Neural progenitor cell (in vitro differentiated cells): ENCODE data around the gene TMEM179. TPM values are rescaled to one million over a fixed set of nuclear protein-coding genes. Genes with fewer than 3 reads are reported as not detected.

Source experiments
- DNase-seq: peaks from one replicate; pipeline ENCODE4 v3.0.0-alpha.2; 2016; ENCODE audit warnings: low spot score
- H2AFZ ChIP-seq: fragments of 200-600 bp; sonication (generic); replicated peaks from 2 replicates; pipeline ENCODE4 v1.6.1; 2016; ENCODE audit warnings: antibody characterized with exemption
- H3F3A ChIP-seq: fragments of 200-600 bp; sonication (generic); 2 replicates; pipeline ENCODE4 v1.6.1; 2016; ENCODE audit warnings: antibody characterized with exemption, low read depth
- H3K27ac ChIP-seq: fragments of 200-600 bp; sonication (generic); 2 replicates; pipeline ENCODE4 v1.5.1; 2016; ENCODE audit warnings: mild to moderate bottlenecking
- H3K27me3 ChIP-seq: fragments of 200-600 bp; sonication (generic); 2 replicates; pipeline ENCODE4 v1.6.1; 2016; ENCODE audit warnings: mild to moderate bottlenecking, moderate library complexity
- H3K36me3 ChIP-seq: fragments of 200-600 bp; sonication (generic); 2 replicates; pipeline ENCODE4 v1.5.1; 2016
- H3K4me1 ChIP-seq: fragments of 200-600 bp; sonication (generic); 2 replicates; pipeline ENCODE4 v1.6.1; 2016; ENCODE audit warnings: mixed run types
- H3K4me2 ChIP-seq: fragments of 200-600 bp; sonication (generic); 2 replicates; pipeline ENCODE4 v1.6.1; 2016
- H3K4me3 ChIP-seq: fragments of 200-600 bp; sonication (generic); 2 replicates; pipeline ENCODE4 v1.5.1; 2016
- H3K79me2 ChIP-seq: fragments of 200-600 bp; sonication (generic); 2 replicates; pipeline ENCODE4 v1.6.1; 2016; ENCODE audit warnings: low read depth
- H3K9ac ChIP-seq: fragments of 200-600 bp; sonication (generic); 2 replicates; pipeline ENCODE4 v1.6.1; 2016
- H3K9me3 ChIP-seq: fragments of 200-600 bp; sonication (generic); 2 replicates; pipeline ENCODE4 v1.5.1; 2016; ENCODE audit warnings: low read depth
- H4K20me1 ChIP-seq: fragments of 200-600 bp; sonication (generic); 2 replicates; pipeline ENCODE4 v1.6.1; 2016; ENCODE audit warnings: low read depth
- H3K27ac Mint-ChIP-seq: 3 replicates; pipeline ENCODE4 v1.8.0; 2021; ENCODE audit warnings: mixed read lengths
- H3K27me3 Mint-ChIP-seq: 2 replicates; pipeline ENCODE4 v1.8.0; 2022; ENCODE audit warnings: low read depth, mild to moderate bottlenecking, inconsistent platforms, moderate library complexity, mixed read lengths; ENCODE audit not compliant: insufficient read depth
- H3K36me3 Mint-ChIP-seq: 3 replicates; pipeline ENCODE4 v1.8.0; 2021; ENCODE audit warnings: mixed read lengths
- H3K4me1 Mint-ChIP-seq: 3 replicates; pipeline ENCODE4 v1.8.0; 2021; ENCODE audit warnings: mixed read lengths
- H3K4me3 Mint-ChIP-seq: 3 replicates; pipeline ENCODE4 v1.8.0; 2021; ENCODE audit warnings: mild to moderate bottlenecking, moderate library complexity, mixed read lengths
- H3K9me3 Mint-ChIP-seq: 3 replicates; pipeline ENCODE4 v1.8.0; 2020; ENCODE audit warnings: mixed read lengths
- EZH2 ChIP-seq: fragments of 200-600 bp; sonication (generic); IDR thresholded peaks from 2 replicates; pipeline ENCODE4 v1.6.1; 2017; ENCODE audit warnings: antibody characterized with exemption, mild to moderate bottlenecking, moderate library complexity
- EZH2phosphoT487 ChIP-seq: fragments of 200-600 bp; sonication (generic); IDR thresholded peaks from 2 replicates; pipeline ENCODE4 v1.6.1; 2017; ENCODE audit warnings: antibody characterized with exemption
- total RNA-seq: library from RNA; depleted of rRNA; stranded (reverse); fragments of >200 nt; gene quantifications from 2 replicates; pipeline ENCODE4 v1.2.3, GENCODE V29; 2015; ENCODE audit warnings: low replicate concordance
- TF ChIP-seq, protein P1 (sequence below): fragments of 200-600 bp; sonication (generic); IDR thresholded peaks from 2 replicates; pipeline ENCODE4 v1.5.1; 2017; ENCODE audit warnings: antibody characterized with exemption, mild to moderate bottlenecking

The TMEM179 gene
- total RNA-seq, 1 donor from 2014 or later = 0.77 TPM

DNA sequence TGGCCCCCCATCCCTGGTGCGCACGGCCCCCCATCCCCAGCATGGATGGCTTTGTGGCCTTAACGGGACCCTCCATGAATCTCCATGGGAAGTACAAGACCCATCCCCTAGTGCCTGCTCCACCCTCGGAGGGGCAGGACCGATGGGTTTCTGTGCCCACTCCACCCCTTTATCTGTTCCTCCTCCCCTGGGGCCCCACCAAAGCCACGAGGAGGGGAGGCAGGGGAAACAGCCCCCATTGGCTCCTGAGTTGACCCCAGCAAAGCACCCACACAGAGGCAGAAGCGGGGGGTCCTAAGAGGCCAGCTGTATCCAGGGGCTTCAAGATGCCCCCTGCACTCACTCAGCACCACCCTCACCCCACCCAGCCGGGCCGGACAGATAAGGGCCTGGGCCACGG is 36.1 kb upstream of the TMEM179 start:
- Histone ChIP-seq H3K27me3 (no peaks in the 10 kb centered on the region), H3K79me2 (no peaks in the 10 kb centered on the region), H3K9ac (no peak overlapping the region), H3F3A (no peaks in the 10 kb centered on the region), H3K27ac (no peak overlapping the region), H3K36me3 (no peaks in the 10 kb centered on the region), H3K4me1 (peaks cover 3% of the 10 kb centered on the region), H3K4me3 (no peak overlapping the region), H2AFZ (no peak overlapping the region), H4K20me1 (no peaks in the 10 kb centered on the region), H3K4me2 (no peak overlapping the region), H3K9me3 (no peaks in the 10 kb centered on the region)
- Mint-ChIP-seq H3K4me3 (no peak overlapping the region), H3K4me1 (peaks cover 13% of the 10 kb centered on the region), H3K9me3 (peaks cover 9% of the 10 kb centered on the region), H3K27ac (no peak overlapping the region), H3K36me3 (no peaks in the 10 kb centered on the region), H3K27me3 (peaks cover 18% of the 10 kb centered on the region)
- no peak for DNase-seq
- TF ChIP-seq EZH2 (no peak), EZH2phosphoT487 (no peak)
- TF ChIP-seq, protein P1, sequence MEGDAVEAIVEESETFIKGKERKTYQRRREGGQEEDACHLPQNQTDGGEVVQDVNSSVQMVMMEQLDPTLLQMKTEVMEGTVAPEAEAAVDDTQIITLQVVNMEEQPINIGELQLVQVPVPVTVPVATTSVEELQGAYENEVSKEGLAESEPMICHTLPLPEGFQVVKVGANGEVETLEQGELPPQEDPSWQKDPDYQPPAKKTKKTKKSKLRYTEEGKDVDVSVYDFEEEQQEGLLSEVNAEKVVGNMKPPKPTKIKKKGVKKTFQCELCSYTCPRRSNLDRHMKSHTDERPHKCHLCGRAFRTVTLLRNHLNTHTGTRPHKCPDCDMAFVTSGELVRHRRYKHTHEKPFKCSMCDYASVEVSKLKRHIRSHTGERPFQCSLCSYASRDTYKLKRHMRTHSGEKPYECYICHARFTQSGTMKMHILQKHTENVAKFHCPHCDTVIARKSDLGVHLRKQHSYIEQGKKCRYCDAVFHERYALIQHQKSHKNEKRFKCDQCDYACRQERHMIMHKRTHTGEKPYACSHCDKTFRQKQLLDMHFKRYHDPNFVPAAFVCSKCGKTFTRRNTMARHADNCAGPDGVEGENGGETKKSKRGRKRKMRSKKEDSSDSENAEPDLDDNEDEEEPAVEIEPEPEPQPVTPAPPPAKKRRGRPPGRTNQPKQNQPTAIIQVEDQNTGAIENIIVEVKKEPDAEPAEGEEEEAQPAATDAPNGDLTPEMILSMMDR = no peak

DNA sequence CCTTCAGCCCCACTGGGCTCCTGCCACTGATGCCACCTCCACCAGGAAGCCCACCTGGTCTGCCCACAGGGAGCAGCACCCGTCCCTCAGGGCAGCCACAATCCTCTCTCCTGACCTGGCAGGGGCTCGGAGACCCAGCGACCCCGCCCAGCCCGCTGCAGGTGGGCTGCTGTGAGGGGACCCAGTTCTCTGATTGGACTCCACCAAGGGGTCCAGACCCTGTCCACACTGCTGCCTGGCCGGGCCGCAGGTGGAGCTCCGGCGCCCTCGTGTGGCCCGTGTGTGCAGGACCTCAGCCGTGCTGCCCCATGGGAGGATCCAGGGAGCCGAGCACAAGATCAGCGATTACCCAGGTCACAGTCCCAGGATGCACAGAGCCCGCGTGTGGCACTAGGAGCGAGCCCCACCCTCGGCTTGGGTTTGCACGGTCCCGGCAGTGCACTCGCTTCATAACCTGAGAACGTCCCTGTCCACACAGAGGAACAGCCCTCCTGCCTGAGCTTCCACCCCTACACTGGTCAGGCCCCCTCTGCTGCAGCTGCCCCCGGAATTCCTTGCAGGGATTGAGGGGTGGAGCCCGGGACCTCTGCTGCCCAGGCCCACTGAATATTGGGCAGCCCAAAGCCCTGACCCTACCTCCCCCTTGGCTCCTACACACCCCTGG is 35.4 kb upstream of the TMEM179 start:
- Mint-ChIP-seq H3K4me1 (peaks cover 11% of the 10 kb centered on the region), H3K27me3 (peaks cover 15% of the 10 kb centered on the region), H3K36me3 (no peaks in the 10 kb centered on the region), H3K9me3 (peaks cover 5% of the 10 kb centered on the region), H3K4me3 (peak overlapping the region; percentile 10), H3K27ac (no peak overlapping the region)
- H3K4me3 ChIP-seq = no peak overlapping the region
- H3K4me2 ChIP-seq = peak overlapping the region; percentile 63
- H3K36me3 ChIP-seq = no peaks in the 10 kb centered on the region
- no peak overlapping the region for H3K9ac ChIP-seq
- H3K9me3 ChIP-seq = no peaks in the 10 kb centered on the region
- no peaks in the 10 kb centered on the region for H4K20me1 ChIP-seq
- no peaks in the 10 kb centered on the region for H3K27me3 ChIP-seq
- TF ChIP-seq EZH2phosphoT487 (no peak), EZH2 (no peak)
- TF ChIP-seq, protein P1 = peak; percentile 97
- no peaks in the 10 kb centered on the region for H3F3A ChIP-seq
- no peaks in the 10 kb centered on the region for H3K79me2 ChIP-seq
- H3K27ac ChIP-seq = no peak overlapping the region
- no peak overlapping the region for H2AFZ ChIP-seq
- peak; percentile 89 for DNase-seq
- peaks cover 3% of the 10 kb centered on the region for H3K4me1 ChIP-seq

DNA sequence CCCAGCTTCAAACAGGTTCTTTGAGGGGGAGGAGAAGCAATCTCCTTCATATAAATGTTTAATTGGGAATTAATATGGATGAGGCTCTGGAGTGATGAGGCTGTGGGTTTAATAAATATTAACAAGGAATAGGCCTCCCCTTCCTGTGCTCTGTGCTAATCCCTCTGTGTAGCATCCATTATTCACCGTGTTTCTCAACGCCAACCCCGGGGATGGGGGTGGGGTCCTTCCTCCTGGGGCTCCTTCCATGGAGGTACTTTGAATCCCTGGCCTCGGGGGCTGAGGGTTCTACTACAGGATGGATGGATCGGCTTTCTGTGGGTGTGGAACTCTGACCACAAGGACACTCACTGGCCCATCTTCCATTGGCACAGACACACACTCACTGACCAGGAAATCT is 34.9 kb upstream of the TMEM179 start:
- H3K79me2 ChIP-seq = no peaks in the 10 kb centered on the region
- peaks cover 14% of the 10 kb centered on the region for H3K27me3 Mint-ChIP-seq
- H3K4me1 ChIP-seq = peaks cover 3% of the 10 kb centered on the region
- no peak for DNase-seq
- H3K4me3 ChIP-seq = no peak overlapping the region
- no peaks in the 10 kb centered on the region for H3K9me3 ChIP-seq
- H3K36me3 Mint-ChIP-seq = no peaks in the 10 kb centered on the region
- H2AFZ ChIP-seq = no peak overlapping the region
- H3K4me1 Mint-ChIP-seq = peaks cover 6% of the 10 kb centered on the region
- no peaks in the 10 kb centered on the region for H3K36me3 ChIP-seq
- no peaks in the 10 kb centered on the region for H3K27me3 ChIP-seq
- TF ChIP-seq, protein P1 = no peak
- TF ChIP-seq EZH2phosphoT487 (no peak), EZH2 (no peak)
- no peaks in the 10 kb centered on the region for H3F3A ChIP-seq
- H3K4me2 ChIP-seq = no peak overlapping the region
- H3K27ac ChIP-seq = no peak overlapping the region
- H3K27ac Mint-ChIP-seq = no peak overlapping the region
- H3K9ac ChIP-seq = no peak overlapping the region
- H3K9me3 Mint-ChIP-seq = no peaks in the 10 kb centered on the region
- no peak overlapping the region for H3K4me3 Mint-ChIP-seq
- no peaks in the 10 kb centered on the region for H4K20me1 ChIP-seq
